ENCODE data around the gene PHF19. TPM values are rescaled to one million over a fixed set of nuclear protein-coding genes. Genes with fewer than 3 reads are reported as not detected.

Gene PHF19
- total and polyA plus RNA-seq, 2 of the 8 experiments (the other 6 are each of a cell fraction or from before 2014, with no cell fraction given): 28.2 to 31.8 TPM

GRCh38 chr9:120886490-120886967 is 9.5 kb upstream of the PHF19 start (continued):
- TF ChIP-seq TAF7 (optimal IDR thresholded peaks at IDR 0.05; ENCODE audit: borderline replicate concordance, low read depth, low read length): no peak
- no peak for TF ChIP-seq NANOG (IDR thresholded peaks at IDR 0.05; ENCODE audit: insufficient read depth, low read depth, low read length, poor library complexity, severe bottlenecking)
- no peak for TF ChIP-seq E2F6 (IDR thresholded peaks at IDR 0.05)
- TF ChIP-seq CBX8 (IDR thresholded peaks at IDR 0.05; ENCODE audit: borderline replicate concordance, low read depth, low read length): no peak
- TF ChIP-seq CTCF (IDR thresholded peaks at IDR 0.05; ENCODE audit: control extremely low read depth in 1 of 3, insufficient read depth in 1 of 3, low read depth in 1 of 3, low read length in 3 of 3): no peak
